ENCODE measurements around the gene CCDC33. TPM values are rescaled to one million over a fixed set of nuclear protein-coding genes. Genes with fewer than 3 reads are reported as not detected.

CCDC33 gene
- total and polyA plus RNA-seq, 2 experiments from 2014 or later: 0.63 to 0.86 TPM

- Histone ChIP-seq H3K4me1 (ENCODE audit: insufficient read depth) (peaks cover 36% of the 10 kb centered on the region), H3K9me3 (ENCODE audit: low read depth) (no peaks in the 10 kb centered on the region), H3K4me2 (no peak overlapping the region), H2AFZ (no peak overlapping the region), H3K4me3 (no peak overlapping the region), H3K36me3 (replicated peaks; ENCODE audit: insufficient read depth, low read depth) (no peaks in the 10 kb centered on the region), H3K27ac (no peak overlapping the region), H4K20me1 (ENCODE audit: insufficient read depth, poor library complexity, severe bottlenecking) (no peaks in the 10 kb centered on the region), H3K27me3 (no peaks in the 10 kb centered on the region), H3K9me2 (replicated peaks; ENCODE audit: insufficient read depth) (no peaks in the 10 kb centered on the region), H3K79me2 (no peaks in the 10 kb centered on the region)
- DNase-seq (ENCODE audit: low spot score): no peak
- 85% methylated on average over 16 of the region's 16 CpGs for WGBS (ENCODE audit: low lambda C conversion rate, missing lambda C conversion rate)
- TF ChIP-seq, protein P1, sequence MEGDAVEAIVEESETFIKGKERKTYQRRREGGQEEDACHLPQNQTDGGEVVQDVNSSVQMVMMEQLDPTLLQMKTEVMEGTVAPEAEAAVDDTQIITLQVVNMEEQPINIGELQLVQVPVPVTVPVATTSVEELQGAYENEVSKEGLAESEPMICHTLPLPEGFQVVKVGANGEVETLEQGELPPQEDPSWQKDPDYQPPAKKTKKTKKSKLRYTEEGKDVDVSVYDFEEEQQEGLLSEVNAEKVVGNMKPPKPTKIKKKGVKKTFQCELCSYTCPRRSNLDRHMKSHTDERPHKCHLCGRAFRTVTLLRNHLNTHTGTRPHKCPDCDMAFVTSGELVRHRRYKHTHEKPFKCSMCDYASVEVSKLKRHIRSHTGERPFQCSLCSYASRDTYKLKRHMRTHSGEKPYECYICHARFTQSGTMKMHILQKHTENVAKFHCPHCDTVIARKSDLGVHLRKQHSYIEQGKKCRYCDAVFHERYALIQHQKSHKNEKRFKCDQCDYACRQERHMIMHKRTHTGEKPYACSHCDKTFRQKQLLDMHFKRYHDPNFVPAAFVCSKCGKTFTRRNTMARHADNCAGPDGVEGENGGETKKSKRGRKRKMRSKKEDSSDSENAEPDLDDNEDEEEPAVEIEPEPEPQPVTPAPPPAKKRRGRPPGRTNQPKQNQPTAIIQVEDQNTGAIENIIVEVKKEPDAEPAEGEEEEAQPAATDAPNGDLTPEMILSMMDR (IDR thresholded peaks at IDR 0.05; ENCODE audit: poor library complexity): no peak
- TF ChIP-seq EZH2 (IDR thresholded peaks at IDR 0.05; ENCODE audit: borderline replicate concordance): no peak
- TF ChIP-seq EZH2phosphoT487 (IDR thresholded peaks at IDR 0.05; ENCODE audit: low read depth, severe bottlenecking, unreplicated experiment): no peak
These were observed 28.3 kb upstream of the CCDC33 start for GRCh38 chr15:74207652-74208440.

GRCh38 chr15:74208496-74208895 is 27.6 kb upstream of the CCDC33 start:
- no peak for DNase-seq (ENCODE audit: low spot score)
- Histone ChIP-seq H3K9me2 (replicated peaks; ENCODE audit: insufficient read depth) (no peaks in the 10 kb centered on the region), H3K9me3 (ENCODE audit: low read depth) (no peaks in the 10 kb centered on the region), H3K79me2 (no peaks in the 10 kb centered on the region), H3K4me3 (no peak overlapping the region), H3K36me3 (replicated peaks; ENCODE audit: insufficient read depth, low read depth) (no peaks in the 10 kb centered on the region), H3K4me1 (ENCODE audit: insufficient read depth) (peaks cover 29% of the 10 kb centered on the region), H3K27me3 (no peaks in the 10 kb centered on the region), H2AFZ (no peak overlapping the region), H4K20me1 (ENCODE audit: insufficient read depth, poor library complexity, severe bottlenecking) (no peaks in the 10 kb centered on the region), H3K4me2 (peak overlapping the region; percentile 56), H3K27ac (peak overlapping the region; percentile 24)
- WGBS (ENCODE audit: low lambda C conversion rate, missing lambda C conversion rate): 56% methylated on average over 6 of the region's 6 CpGs
- TF ChIP-seq, protein P1 (IDR thresholded peaks at IDR 0.05; ENCODE audit: poor library complexity): no peak
- TF ChIP-seq EZH2phosphoT487 (IDR thresholded peaks at IDR 0.05; ENCODE audit: low read depth, severe bottlenecking, unreplicated experiment): no peak
- no peak for TF ChIP-seq EZH2 (IDR thresholded peaks at IDR 0.05; ENCODE audit: borderline replicate concordance)

DNA sequence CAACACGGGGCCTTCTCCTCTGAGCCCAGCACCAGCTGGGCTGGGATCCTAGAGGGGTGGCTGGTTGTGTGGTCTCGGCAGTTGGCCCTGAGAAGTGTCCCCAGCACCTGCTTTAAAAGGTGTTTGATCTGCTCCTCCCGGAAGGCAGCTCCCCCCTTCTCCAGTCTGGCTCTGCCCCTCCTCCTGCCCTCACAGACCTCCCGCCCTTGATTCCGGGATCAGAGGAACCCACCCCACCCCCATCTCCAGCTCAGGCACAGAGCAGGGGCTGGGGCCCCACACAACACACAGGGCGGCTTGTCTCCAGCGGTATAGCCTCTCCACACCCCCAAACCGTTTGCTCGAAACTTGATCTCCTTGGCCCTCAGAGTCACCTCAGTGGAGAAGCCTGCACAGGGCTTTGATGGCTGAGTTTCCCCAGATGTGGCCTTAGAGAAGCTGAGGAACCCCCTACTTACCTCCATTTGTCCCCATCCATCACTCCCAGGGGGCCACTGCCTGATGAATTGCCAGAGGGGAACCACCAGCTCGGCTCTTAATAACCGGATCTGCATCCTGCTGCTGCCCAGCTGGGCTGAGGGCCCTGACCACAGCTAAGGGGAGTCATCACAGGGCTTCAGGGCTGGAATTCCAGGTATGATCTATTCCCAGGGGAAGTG is 27.1 kb upstream of the CCDC33 start:
- peak overlapping the region; percentile 56 for H3K4me2 ChIP-seq
- 9% methylated on average over 11 of the region's 11 CpGs for WGBS (ENCODE audit: low lambda C conversion rate, missing lambda C conversion rate)
- TF ChIP-seq, protein P1 (IDR thresholded peaks at IDR 0.05; ENCODE audit: poor library complexity): no peak
- TF ChIP-seq EZH2phosphoT487 (IDR thresholded peaks at IDR 0.05; ENCODE audit: low read depth, severe bottlenecking, unreplicated experiment) (no peak), EZH2 (IDR thresholded peaks at IDR 0.05; ENCODE audit: borderline replicate concordance) (no peak)

More for the DNA sequence above, 27.1 kb upstream of the CCDC33 start:
- Histone ChIP-seq H3K4me1 (ENCODE audit: insufficient read depth) (peaks cover 24% of the 10 kb centered on the region), H3K9me3 (ENCODE audit: low read depth) (no peaks in the 10 kb centered on the region), H2AFZ (no peak overlapping the region), H3K79me2 (no peaks in the 10 kb centered on the region), H3K36me3 (replicated peaks; ENCODE audit: insufficient read depth, low read depth) (no peaks in the 10 kb centered on the region), H3K27ac (peak overlapping the region; percentile 24), H4K20me1 (ENCODE audit: insufficient read depth, poor library complexity, severe bottlenecking) (no peaks in the 10 kb centered on the region), H3K27me3 (no peaks in the 10 kb centered on the region), H3K4me3 (no peak overlapping the region), H3K9me2 (replicated peaks; ENCODE audit: insufficient read depth) (no peaks in the 10 kb centered on the region)
- DNase-seq (ENCODE audit: low spot score): peak; percentile 51
